AG04449 (cell line): Measurements from ENCODE around the gene ERCC4.

Experiments used
- CTCF ChIA-PET: fragments of 350-600 bp; formaldehyde crosslinking; extraction: SDS; loops from one replicate; lab custom pipeline; 2021; ENCODE audit warnings: antibody characterized with exemption; lab: Yijun Ruan, JAX
- POLR2A ChIA-PET: fragments of 400-600, 350-600 bp; formaldehyde crosslinking; extraction: SDS; loops from one replicate; lab custom pipeline; 2020; ENCODE audit warnings: antibody characterized with exemption, inconsistent platforms; lab: Yijun Ruan, JAX
- DNase-seq: peaks from one replicate; pipeline ENCODE4 v3.0.0-alpha.2; 2010; ENCODE audit warnings: low read depth, low spot score
- H3K4me3 ChIP-seq: 2 replicates; pipeline ENCODE4 v1.5.1; 2011; ENCODE audit warnings: low read depth, mild to moderate bottlenecking, control low read depth, low read length
- TF ChIP-seq, protein P1 (sequence below): IDR thresholded peaks from one replicate; pipeline ENCODE4 v1.5.1; 2011; ENCODE audit warnings: mild to moderate bottlenecking, moderate library complexity, low read length, control low read depth, inconsistent platforms; ENCODE audit not compliant: insufficient read depth; ENCODE audit errors: missing control alignments

ERCC4 gene

DNA sequence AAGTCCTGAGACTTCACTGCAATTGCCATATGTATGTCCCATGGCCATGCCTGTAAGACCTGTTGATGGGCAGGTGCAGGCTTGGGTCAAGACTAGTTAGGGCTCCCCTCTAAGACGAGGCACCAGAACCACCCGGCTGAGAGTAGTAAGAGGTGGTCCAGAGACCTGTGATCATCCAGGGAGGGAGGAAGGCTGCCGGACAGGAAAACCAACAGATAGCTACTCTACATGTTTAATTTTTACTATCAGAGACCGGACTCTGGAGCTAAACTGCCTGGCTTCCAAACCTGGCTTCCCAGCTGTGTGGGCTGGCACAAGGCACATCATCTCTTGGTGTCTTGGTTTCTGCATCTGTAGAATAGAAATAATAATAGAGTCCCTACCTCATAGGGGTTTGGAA is 73.0 kb downstream of the ERCC4 start:
- no peak for DNase-seq
- TF ChIP-seq, protein P1, sequence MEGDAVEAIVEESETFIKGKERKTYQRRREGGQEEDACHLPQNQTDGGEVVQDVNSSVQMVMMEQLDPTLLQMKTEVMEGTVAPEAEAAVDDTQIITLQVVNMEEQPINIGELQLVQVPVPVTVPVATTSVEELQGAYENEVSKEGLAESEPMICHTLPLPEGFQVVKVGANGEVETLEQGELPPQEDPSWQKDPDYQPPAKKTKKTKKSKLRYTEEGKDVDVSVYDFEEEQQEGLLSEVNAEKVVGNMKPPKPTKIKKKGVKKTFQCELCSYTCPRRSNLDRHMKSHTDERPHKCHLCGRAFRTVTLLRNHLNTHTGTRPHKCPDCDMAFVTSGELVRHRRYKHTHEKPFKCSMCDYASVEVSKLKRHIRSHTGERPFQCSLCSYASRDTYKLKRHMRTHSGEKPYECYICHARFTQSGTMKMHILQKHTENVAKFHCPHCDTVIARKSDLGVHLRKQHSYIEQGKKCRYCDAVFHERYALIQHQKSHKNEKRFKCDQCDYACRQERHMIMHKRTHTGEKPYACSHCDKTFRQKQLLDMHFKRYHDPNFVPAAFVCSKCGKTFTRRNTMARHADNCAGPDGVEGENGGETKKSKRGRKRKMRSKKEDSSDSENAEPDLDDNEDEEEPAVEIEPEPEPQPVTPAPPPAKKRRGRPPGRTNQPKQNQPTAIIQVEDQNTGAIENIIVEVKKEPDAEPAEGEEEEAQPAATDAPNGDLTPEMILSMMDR, result no peak
- H3K4me3 ChIP-seq, result no peak overlapping the region
- CTCF ChIA-PET, result no interaction called here
- POLR2A ChIA-PET, result no interaction called here

DNA sequence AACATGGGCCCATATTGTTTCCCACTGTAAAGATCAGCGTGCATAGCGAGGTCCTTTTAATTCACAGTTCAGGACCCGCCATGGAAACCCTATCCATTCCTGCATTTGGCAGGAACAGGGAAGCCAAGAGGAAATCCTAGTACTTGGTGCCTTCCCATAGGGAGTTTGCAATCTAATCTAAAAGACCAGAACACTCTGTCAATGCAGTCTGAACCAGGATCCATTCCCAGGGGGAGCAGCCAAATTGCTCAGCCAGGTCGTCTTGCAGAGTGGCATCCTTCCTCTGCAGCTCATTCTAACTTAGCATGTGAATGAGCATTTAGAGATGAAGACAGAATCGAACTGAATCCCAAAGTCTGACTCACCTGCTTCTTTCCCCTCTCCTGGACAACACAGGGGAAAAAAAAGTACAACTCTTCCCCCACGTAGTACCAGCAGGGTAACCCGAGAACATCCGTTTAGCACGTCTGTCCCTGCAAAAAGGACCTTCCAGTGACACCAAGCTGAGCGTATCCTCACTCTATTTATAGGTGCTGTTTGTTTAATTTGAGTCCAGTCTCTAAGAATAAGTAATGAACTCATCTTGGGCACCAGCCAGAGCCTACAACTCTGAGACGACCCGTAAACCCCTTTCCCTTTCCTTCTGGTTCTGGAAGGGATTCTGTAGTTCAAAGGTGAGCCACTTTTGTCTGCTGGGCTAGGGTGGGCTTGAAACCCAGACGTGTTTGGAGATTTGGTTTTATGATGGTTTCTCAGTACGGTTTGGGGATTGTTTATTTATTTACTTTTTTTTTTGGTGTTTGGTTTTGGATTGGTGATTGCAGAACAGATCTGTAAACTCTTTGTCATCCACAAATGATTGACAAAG is 74.5 kb downstream of the ERCC4 start:
- ChIA-PET CTCF (no interaction called here), POLR2A (no interaction called here)
- no peak overlapping the region for H3K4me3 ChIP-seq
- no peak for DNase-seq
- TF ChIP-seq, protein P1, result no peak

DNA sequence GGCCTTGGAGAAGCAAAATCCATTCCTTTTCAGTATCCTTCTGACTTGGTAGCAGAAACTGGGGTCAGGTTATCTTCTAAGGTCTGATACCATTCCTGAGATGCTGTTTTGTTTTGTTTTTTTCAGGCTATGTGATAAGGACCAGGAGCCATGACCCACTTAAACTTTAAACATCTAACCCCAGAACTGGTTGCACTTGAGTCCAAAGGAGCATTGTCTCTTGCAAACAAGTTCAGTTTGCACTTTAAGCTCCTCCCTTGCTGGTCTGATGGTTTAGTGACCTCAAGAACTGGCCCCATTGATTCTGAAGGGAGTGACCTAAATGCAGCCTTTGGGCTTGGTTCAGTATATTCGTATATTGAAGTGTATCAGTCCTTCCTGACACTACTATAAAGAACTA is 75.2 kb downstream of the ERCC4 start:
- ChIA-PET CTCF (no interaction called here), POLR2A (no interaction called here)
- H3K4me3 ChIP-seq, result no peak overlapping the region
- TF ChIP-seq, protein P1, result no peak
- DNase-seq, result no peak

DNA sequence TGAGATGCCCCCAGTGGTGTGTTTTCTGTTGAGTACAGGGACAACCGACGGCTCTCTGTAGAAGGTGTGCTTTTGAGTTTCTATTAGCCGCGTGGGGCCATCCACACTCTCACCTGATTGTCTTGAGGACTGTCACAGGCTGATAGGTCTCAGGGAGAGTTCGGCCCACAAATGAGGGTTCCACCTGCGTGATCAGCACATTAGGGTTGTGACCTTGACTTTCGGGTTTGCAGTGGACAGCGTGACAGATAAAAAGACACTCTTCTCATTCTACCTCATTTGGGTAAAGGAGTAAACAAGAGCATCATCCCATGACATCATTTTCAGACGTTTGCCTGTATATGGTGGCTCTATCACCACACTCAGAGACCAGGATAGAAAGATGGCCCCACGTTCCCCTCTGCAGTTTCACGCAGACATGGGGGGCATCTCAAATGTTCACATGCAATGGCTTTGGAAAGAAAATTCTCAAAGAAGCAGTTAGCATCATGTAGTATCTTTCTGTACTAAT is 76.9 kb downstream of the ERCC4 start:
- TF ChIP-seq, protein P1, result no peak
- no peak overlapping the region for H3K4me3 ChIP-seq
- ChIA-PET POLR2A (no interaction called here), CTCF (no interaction called here)
- DNase-seq, result no peak

DNA sequence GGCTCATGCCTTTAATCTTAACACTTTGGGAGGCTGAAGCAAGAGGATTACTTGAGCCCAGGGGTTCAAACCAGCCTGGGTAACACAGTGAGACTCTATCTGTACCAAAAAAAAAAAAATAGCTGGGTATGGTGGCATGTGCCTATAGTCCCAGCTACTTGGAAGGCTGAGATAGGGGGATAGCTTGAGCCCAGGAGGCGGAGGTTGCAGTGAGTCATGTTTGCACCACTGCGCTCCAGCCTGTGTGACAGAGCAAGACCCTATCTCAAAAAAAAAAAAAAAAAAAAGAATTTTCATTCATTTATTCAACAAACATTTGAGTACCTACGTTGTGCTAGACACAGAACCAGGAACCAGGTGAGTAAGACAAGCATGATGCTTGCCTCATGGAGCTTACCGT is 77.6 kb downstream of the ERCC4 start:
- CTCF ChIA-PET, result interaction anchor here (1.1 kb wide), 1 partner anchor 74 kb away, joined by 3 read pairs; no protein-coding TSS in a partner anchor

DNA sequence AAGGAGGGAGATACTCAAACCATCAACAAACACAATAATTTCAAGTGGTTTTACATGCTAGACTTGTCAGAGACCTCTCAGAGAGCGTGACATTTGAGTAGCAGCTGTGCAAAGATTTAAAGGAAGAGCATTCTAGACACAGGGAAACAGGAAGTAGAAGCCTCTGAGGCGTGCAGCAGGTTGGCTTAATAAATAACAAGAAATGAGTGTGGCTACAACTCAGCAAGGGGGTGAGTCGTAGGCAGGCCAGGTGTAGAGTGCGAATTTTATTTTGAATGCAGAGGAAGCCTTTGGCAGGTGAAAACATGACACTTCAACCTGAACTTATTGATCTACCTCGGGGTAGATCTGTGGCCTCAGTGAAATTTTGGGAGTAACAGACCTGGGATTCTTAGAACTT is 78.0 kb downstream of the ERCC4 start:
- TF ChIP-seq, protein P1, result no peak
- DNase-seq, result no peak
- H3K4me3 ChIP-seq, result no peak overlapping the region
- CTCF ChIA-PET, result interaction anchor here (1.1 kb wide), 1 partner anchor 75 kb away, joined by 3 read pairs; no protein-coding TSS in a partner anchor
- POLR2A ChIA-PET, result no interaction called here

More for the DNA sequence above, 77.6 kb downstream of the ERCC4 start:
- POLR2A ChIA-PET, result no interaction called here
- TF ChIP-seq, protein P1, result no peak
- no peak for DNase-seq
- H3K4me3 ChIP-seq, result no peak overlapping the region
